Memory B cell (primary cell): ENCODE measurements around the gene C9orf43.
"Not testable (repeated sequence)": the region's sequence is repeated elsewhere in the genome, so short reads cannot be mapped to it uniquely, and the experiment has no call there.

ENCODE experiments used
- ATAC-seq: fragments of 150-1000 bp; cut with Tn5 transposase; 2 replicates; pipeline ENCODE4 v1.10.0; 2021; ENCODE audit warnings: low read depth, mild to moderate bottlenecking, moderate library complexity
- DNase-seq, 2 donors: peaks; one replicate each; pipeline ENCODE4 v3.0.0; 2022; ENCODE audit warnings: low spot score in 2 of 2
- H3K27ac Mint-ChIP-seq: one replicate; pipeline ENCODE4 v1.8.0; 2022; ENCODE audit warnings: mild to moderate bottlenecking, moderate library complexity, mixed read lengths
- H3K27me3 Mint-ChIP-seq: one replicate; pipeline ENCODE4 v1.8.0; 2022; ENCODE audit warnings: mixed read lengths
- H3K36me3 Mint-ChIP-seq: one replicate; pipeline ENCODE4 v1.8.0; 2022; ENCODE audit warnings: mild to moderate bottlenecking, mixed read lengths
- H3K4me1 Mint-ChIP-seq: one replicate; pipeline ENCODE4 v1.8.0; 2022; ENCODE audit warnings: mixed read lengths
- H3K4me3 Mint-ChIP-seq: one replicate; pipeline ENCODE4 v1.8.0; 2022; ENCODE audit warnings: mild to moderate bottlenecking, moderate library complexity, mixed read lengths
- H3K9me3 Mint-ChIP-seq: one replicate; pipeline ENCODE4 v1.8.0; 2022; ENCODE audit warnings: mixed read lengths

Gene C9orf43

GRCh38 chr9:113410207-113410864 is at the start of gene C9orf43, which contains the start of gene POLE3:
Gene C9orf43, plus strand, starts transcription at chr9:113410747. Its CDS starts 2,747 bp downstream, at chr9:113413494.
Gene POLE3, minus strand, starts transcription at chr9:113410675. Its CDS starts 382 bp downstream, at chr9:113410293.
- peak; percentile 88 for ATAC-seq
- H3K9me3 Mint-ChIP-seq, result no peaks in the 10 kb centered on the region
- H3K4me3 Mint-ChIP-seq, result peak within 1 kb of the TSS; percentile 96
- peak; percentile 92 to 95 for DNase-seq
- H3K27ac Mint-ChIP-seq, result peak within 1 kb of the TSS; percentile 97
- H3K36me3 Mint-ChIP-seq, result peaks cover 12% of the 10 kb centered on the region
- no peaks in the 10 kb centered on the region for H3K27me3 Mint-ChIP-seq
- H3K4me1 Mint-ChIP-seq, result peaks cover 16% of the 10 kb centered on the region

DNA sequence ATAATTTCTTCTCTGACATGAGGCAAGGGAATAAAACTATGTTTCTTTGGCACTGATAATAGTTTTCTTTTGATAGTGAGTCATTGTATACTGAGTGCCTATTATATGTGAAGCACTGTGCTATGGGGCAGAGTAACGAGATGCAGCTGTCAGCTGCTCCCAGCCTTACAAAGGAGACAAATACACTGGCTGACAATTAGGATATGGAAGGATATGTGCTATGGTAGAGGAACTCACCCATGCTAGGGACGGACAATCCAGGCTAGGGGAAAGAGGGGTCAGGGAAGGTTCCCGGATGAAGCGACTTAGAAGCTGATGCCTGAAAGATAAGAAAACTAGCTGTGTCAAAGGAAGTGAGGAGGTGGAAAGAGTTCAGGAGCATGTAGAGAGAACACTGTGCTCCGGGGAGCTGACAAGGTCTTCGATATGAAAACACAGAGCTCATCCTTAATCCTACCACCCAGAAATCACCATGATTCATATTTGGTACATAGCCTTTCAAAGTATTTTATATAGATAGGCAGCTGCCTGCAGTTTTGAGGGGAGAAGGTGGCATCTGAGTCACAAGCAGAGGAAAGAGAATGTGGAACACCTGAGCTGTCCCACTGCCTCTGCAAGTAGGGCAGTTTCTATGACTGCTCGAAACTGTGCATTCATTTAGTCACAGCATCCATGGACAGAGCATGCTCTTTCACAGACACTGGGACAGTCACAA is 49.1 kb upstream of the C9orf43 start:
- ATAC-seq, result no peak
- H3K27me3 Mint-ChIP-seq, result peaks cover 5% of the 10 kb centered on the region
- H3K4me3 Mint-ChIP-seq, result no peak overlapping the region
- DNase-seq, result no peak
- no peaks in the 10 kb centered on the region for H3K36me3 Mint-ChIP-seq
- H3K27ac Mint-ChIP-seq, result no peak overlapping the region
- H3K4me1 Mint-ChIP-seq, result no peaks in the 10 kb centered on the region
- no peaks in the 10 kb centered on the region for H3K9me3 Mint-ChIP-seq

DNA sequence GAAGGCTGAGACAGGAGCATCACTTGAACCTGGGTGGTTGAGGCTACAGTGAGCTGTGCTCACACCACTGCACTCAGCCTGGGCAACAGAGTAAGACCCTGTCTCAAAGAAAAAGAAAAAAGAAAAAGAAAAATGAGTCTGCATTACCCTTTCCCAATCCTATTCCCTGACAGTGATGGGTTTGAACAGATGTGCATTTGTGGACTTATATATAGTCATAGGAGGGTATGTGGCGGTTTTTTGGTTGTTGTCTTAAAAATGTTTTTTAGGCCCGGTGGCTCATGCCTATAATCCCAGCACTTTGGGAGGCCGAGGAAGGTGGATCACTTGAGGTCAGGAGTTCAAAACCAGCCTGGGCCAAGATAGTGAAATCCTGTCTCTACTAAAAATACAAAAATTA is 47.2 kb upstream of the C9orf43 start:
- ATAC-seq, result no peak
- DNase-seq, result no peak
- Mint-ChIP-seq H3K4me3 (no peak overlapping the region), H3K27me3 (peaks cover 2% of the 10 kb centered on the region), H3K4me1 (no peaks in the 10 kb centered on the region), H3K27ac (no peak overlapping the region), H3K36me3 (no peaks in the 10 kb centered on the region), H3K9me3 (no peaks in the 10 kb centered on the region)

DNA sequence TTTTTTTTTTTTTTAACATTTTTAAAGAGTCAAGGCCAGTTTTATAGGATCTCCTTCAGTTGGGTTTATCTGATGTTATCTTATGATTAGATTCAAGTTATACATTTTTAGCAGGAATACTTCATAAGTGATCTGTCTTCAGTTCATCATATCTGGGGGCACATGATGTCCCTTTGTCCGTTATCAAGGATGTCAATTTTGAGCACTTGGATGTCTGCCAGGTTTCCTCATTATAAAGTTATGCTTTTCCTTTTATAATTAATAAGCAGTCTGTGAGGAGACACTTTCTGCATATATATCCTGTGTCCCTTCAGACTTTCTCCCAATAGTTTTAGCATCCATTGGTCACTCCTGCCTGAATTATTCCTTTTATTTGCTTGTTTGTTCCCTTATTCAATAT is 45.6 kb upstream of the C9orf43 start:
- ATAC-seq, result no peak
- Mint-ChIP-seq H3K4me3 (no peak overlapping the region), H3K27ac (no peak overlapping the region), H3K9me3 (no peaks in the 10 kb centered on the region), H3K27me3 (peaks cover 2% of the 10 kb centered on the region), H3K36me3 (no peaks in the 10 kb centered on the region), H3K4me1 (no peaks in the 10 kb centered on the region)
- no peak for DNase-seq

DNA sequence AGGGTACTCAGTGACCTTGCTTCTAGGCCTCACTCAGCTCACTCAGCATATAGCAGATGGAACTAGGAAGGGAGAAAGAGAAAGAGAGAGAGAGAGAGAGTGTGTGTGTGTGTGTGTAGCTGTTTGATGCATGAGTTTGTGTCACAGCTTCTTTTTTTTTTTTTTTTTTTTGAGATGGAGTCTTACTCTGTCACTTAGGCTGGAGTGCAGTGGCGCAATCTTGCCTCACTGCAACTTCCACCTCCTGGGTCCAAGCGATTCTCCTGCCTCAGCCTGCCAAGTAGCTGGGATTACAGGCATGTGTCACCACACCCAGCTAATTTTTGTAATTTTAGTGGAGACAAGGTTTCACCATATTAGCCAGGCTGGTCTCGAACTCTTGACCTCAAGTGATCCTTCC is 44.9 kb upstream of the C9orf43 start:
- not testable (repeated sequence) for ATAC-seq, DNase-seq, H3K27ac Mint-ChIP-seq, H3K36me3 Mint-ChIP-seq, H3K4me3 Mint-ChIP-seq, H3K9me3 Mint-ChIP-seq, H3K4me1 Mint-ChIP-seq, H3K27me3 Mint-ChIP-seq

DNA sequence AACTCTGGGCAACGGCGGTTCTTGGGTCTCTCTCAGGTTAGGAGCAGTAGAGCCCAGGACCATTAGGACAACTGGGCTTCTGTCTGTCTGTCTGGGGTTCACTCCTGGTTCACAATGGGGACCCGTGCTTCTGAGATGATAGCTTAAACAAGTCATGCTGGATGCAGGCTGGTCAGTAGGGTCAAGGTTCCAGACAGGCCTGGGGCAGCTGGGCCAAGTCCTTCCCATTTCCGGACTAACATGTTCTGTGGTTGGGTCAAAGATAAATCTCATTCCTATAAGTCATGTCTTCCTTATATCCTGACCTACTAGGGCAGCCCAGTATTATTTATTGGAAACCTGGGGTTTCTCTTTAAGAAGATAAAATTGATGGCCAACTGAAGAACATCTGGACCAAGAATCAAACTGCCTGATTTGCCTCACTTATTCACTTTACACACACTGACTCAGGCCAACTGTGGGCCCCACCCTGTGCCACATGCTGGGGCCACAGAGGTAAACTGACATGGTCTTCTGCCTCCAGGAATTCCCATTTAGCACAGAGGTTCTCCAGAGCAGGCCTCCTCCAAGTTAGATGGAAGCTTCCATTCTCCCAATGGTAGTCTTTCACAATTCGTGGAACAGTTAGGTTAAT is 42.1 kb upstream of the C9orf43 start:
- H3K36me3 Mint-ChIP-seq, result peaks cover 4% of the 10 kb centered on the region
- H3K27me3 Mint-ChIP-seq, result no peaks in the 10 kb centered on the region
- no peak overlapping the region for H3K4me3 Mint-ChIP-seq
- peak overlapping the region; percentile 29 for H3K27ac Mint-ChIP-seq
- no peaks in the 10 kb centered on the region for H3K9me3 Mint-ChIP-seq
- H3K4me1 Mint-ChIP-seq, result peaks cover 4% of the 10 kb centered on the region
- ATAC-seq, result no peak
- no peak for DNase-seq

GRCh38 chr9:113368982-113369854 is 41.3 kb upstream of the C9orf43 start:
- Mint-ChIP-seq H3K36me3 (peaks cover 4% of the 10 kb centered on the region), H3K4me1 (peaks cover 4% of the 10 kb centered on the region), H3K4me3 (no peak overlapping the region), H3K27me3 (no peaks in the 10 kb centered on the region), H3K9me3 (no peaks in the 10 kb centered on the region), H3K27ac (peak overlapping the region; percentile 29)
- ATAC-seq, result no peak
- no peak for DNase-seq

- Mint-ChIP-seq H3K27me3 (no peaks in the 10 kb centered on the region), H3K4me3 (no peak overlapping the region), H3K4me1 (peaks cover 4% of the 10 kb centered on the region), H3K9me3 (no peaks in the 10 kb centered on the region), H3K36me3 (peaks cover 7% of the 10 kb centered on the region), H3K27ac (no peak overlapping the region)
- no peak for DNase-seq
- no peak for ATAC-seq
These were observed 40.7 kb upstream of the C9orf43 start for GRCh38 chr9:113369855-113370140.

DNA sequence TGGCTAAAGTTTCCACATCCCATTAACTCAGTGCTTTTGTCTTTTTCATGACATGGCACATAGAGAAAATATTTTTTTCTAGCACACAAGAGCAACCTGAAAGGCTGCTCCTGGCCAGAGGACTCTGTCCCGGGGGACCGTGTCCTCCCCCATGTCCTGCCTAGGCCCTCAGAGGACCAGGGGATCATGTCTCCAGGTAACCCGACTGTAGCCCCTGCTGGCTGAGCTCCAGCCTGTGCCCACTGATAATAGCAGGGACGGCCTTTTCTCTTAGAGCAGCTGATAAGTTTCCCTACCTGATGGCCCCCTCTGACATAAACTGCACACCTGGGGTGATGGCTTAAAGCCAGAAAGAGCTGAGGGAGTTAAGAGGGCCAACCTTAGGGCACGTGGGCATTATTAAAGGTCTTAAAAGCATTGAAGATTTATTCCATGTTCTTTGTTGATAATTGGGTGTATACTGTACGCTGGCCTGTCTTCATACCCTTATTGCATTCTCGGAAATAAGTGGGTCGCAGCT is 39.7 kb upstream of the C9orf43 start:
- Mint-ChIP-seq H3K36me3 (peaks cover 7% of the 10 kb centered on the region), H3K9me3 (no peaks in the 10 kb centered on the region), H3K4me3 (no peak overlapping the region), H3K27ac (no peak overlapping the region), H3K4me1 (peaks cover 12% of the 10 kb centered on the region), H3K27me3 (no peaks in the 10 kb centered on the region)
- DNase-seq (no peak), ATAC-seq (no peak)

GRCh38 chr9:113372059-113372458 is 38.5 kb upstream of the C9orf43 start:
- peaks cover 7% of the 10 kb centered on the region for H3K36me3 Mint-ChIP-seq
- H3K4me1 Mint-ChIP-seq, result peaks cover 14% of the 10 kb centered on the region
- DNase-seq (no peak), ATAC-seq (no peak)
- H3K9me3 Mint-ChIP-seq, result no peaks in the 10 kb centered on the region
- H3K4me3 Mint-ChIP-seq, result no peak overlapping the region
- no peaks in the 10 kb centered on the region for H3K27me3 Mint-ChIP-seq
- peak overlapping the region; percentile 15 for H3K27ac Mint-ChIP-seq

GRCh38 chr9:113373256-113373655 is 37.3 kb upstream of the C9orf43 start:
- no peak overlapping the region for H3K4me3 Mint-ChIP-seq
- H3K9me3 Mint-ChIP-seq, result no peaks in the 10 kb centered on the region
- ATAC-seq, result no peak
- no peaks in the 10 kb centered on the region for H3K27me3 Mint-ChIP-seq
- DNase-seq, result no peak
- H3K36me3 Mint-ChIP-seq, result peaks cover 7% of the 10 kb centered on the region
- H3K4me1 Mint-ChIP-seq, result peaks cover 15% of the 10 kb centered on the region
- no peak overlapping the region for H3K27ac Mint-ChIP-seq

- Mint-ChIP-seq H3K36me3 (peaks cover 7% of the 10 kb centered on the region), H3K27ac (no peak overlapping the region), H3K27me3 (no peaks in the 10 kb centered on the region), H3K4me1 (peaks cover 15% of the 10 kb centered on the region), H3K9me3 (no peaks in the 10 kb centered on the region), H3K4me3 (no peak overlapping the region)
- no peak for ATAC-seq
- DNase-seq, result no peak
These were observed 36.7 kb upstream of the C9orf43 start for GRCh38 chr9:113373676-113374392.
